ENCODE measurements around the gene PLA2G3. TPM values are rescaled to one million over a fixed set of nuclear protein-coding genes. Genes with fewer than 3 reads are reported as not detected.

PLA2G3 gene
- total and polyA plus RNA-seq, 2 of the 13 experiments (the other 11 are each of a cell fraction or from before 2014, with no cell fraction given), result 0.12 to 0.42 TPM

- TF ChIP-seq SP140L (CRISPR knock-in tag; IDR thresholded peaks at IDR 0.05; ENCODE audit: borderline replicate concordance), result no peak
- peak; percentile 22; the same call in 1 of the 2 replicates for TF ChIP-seq KDM2A (CRISPR knock-in tag; IDR thresholded peaks at IDR 0.05; ENCODE audit: borderline replicate concordance, low read depth)
- no peak for TF ChIP-seq IRF9 (CRISPR knock-in tag; IDR thresholded peaks at IDR 0.05; ENCODE audit: borderline replicate concordance)
- TF ChIP-seq ZNF782 (CRISPR knock-in tag; IDR thresholded peaks at IDR 0.05; ENCODE audit: borderline replicate concordance), result no peak
- no peak for TF ChIP-seq MTF2 (CRISPR knock-in tag; IDR thresholded peaks at IDR 0.05; ENCODE audit: borderline replicate concordance)
- TF ChIP-seq, protein P1, sequence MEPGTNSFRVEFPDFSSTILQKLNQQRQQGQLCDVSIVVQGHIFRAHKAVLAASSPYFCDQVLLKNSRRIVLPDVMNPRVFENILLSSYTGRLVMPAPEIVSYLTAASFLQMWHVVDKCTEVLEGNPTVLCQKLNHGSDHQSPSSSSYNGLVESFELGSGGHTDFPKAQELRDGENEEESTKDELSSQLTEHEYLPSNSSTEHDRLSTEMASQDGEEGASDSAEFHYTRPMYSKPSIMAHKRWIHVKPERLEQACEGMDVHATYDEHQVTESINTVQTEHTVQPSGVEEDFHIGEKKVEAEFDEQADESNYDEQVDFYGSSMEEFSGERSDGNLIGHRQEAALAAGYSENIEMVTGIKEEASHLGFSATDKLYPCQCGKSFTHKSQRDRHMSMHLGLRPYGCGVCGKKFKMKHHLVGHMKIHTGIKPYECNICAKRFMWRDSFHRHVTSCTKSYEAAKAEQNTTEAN (CRISPR knock-in tag; conservative IDR thresholded peaks at IDR 0.05), result no peak
- no peak for TF ChIP-seq ZKSCAN5 (CRISPR knock-in tag; IDR thresholded peaks at IDR 0.05)
- no peak for TF ChIP-seq ETV5 (CRISPR knock-in tag; IDR thresholded peaks at IDR 0.05; ENCODE audit: borderline replicate concordance)
- TF ChIP-seq, protein P2, sequence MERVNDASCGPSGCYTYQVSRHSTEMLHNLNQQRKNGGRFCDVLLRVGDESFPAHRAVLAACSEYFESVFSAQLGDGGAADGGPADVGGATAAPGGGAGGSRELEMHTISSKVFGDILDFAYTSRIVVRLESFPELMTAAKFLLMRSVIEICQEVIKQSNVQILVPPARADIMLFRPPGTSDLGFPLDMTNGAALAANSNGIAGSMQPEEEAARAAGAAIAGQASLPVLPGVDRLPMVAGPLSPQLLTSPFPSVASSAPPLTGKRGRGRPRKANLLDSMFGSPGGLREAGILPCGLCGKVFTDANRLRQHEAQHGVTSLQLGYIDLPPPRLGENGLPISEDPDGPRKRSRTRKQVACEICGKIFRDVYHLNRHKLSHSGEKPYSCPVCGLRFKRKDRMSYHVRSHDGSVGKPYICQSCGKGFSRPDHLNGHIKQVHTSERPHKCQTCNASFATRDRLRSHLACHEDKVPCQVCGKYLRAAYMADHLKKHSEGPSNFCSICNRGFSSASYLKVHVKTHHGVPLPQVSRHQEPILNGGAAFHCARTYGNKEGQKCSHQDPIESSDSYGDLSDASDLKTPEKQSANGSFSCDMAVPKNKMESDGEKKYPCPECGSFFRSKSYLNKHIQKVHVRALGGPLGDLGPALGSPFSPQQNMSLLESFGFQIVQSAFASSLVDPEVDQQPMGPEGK (CRISPR knock-in tag; IDR thresholded peaks at IDR 0.05), result peak; percentile 70; the same call in 1 of the 2 replicates
- no peak for TF ChIP-seq MEIS1 (CRISPR knock-in tag; IDR thresholded peaks at IDR 0.05; ENCODE audit: borderline replicate concordance)
- TF ChIP-seq, protein P3, sequence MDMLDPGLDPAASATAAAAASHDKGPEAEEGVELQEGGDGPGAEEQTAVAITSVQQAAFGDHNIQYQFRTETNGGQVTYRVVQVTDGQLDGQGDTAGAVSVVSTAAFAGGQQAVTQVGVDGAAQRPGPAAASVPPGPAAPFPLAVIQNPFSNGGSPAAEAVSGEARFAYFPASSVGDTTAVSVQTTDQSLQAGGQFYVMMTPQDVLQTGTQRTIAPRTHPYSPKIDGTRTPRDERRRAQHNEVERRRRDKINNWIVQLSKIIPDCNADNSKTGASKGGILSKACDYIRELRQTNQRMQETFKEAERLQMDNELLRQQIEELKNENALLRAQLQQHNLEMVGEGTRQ (IDR thresholded peaks at IDR 0.05; ENCODE audit: low read depth, low read length), result no peak
- TF ChIP-seq, protein P3 (CRISPR knock-in tag; IDR thresholded peaks at IDR 0.05; ENCODE audit: borderline replicate concordance), result no peak
- no peak for TF ChIP-seq ZNF337 (CRISPR knock-in tag; IDR thresholded peaks at IDR 0.05; ENCODE audit: borderline replicate concordance, low read depth)
- TF ChIP-seq ZNF687 (CRISPR knock-in tag; IDR thresholded peaks at IDR 0.05), result peak; percentile 87
- TF ChIP-seq, protein P4, sequence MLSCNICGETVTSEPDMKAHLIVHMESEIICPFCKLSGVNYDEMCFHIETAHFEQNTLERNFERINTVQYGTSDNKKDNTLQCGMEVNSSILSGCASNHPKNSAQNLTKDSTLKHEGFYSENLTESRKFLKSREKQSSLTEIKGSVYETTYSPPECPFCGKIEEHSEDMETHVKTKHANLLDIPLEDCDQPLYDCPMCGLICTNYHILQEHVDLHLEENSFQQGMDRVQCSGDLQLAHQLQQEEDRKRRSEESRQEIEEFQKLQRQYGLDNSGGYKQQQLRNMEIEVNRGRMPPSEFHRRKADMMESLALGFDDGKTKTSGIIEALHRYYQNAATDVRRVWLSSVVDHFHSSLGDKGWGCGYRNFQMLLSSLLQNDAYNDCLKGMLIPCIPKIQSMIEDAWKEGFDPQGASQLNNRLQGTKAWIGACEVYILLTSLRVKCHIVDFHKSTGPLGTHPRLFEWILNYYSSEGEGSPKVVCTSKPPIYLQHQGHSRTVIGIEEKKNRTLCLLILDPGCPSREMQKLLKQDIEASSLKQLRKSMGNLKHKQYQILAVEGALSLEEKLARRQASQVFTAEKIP (CRISPR knock-in tag; IDR thresholded peaks at IDR 0.05; ENCODE audit: borderline replicate concordance), result no peak
Observed at GRCh38 chr22:31102441-31103081, 37.7 kb downstream of the PLA2G3 start (continued).
